NCI-H446 (cell line): ENCODE results near the gene EXOC8.
"Not testable (repeated sequence)": the region's sequence is repeated elsewhere in the genome, so short reads cannot be mapped to it uniquely, and the experiment has no call there.

Experiments used
- DNase-seq, 2 experiments: peaks; one replicate each; lab custom pipeline; 2025; lab: John Stamatoyannopoulos, UW

EXOC8 gene

GRCh38 chr1:231351816-231352215 lies 14.2 kb upstream of the EXOC8 start:
- DNase-seq, result no peak

- not testable (repeated sequence) for DNase-seq
These were observed 11.2 kb upstream of the EXOC8 start for GRCh38 chr1:231348856-231349255.

GRCh38 chr1:231348442-231348841 lies 10.8 kb upstream of the EXOC8 start:
- DNase-seq, result no peak

- no peak for DNase-seq
These were observed 10.3 kb upstream of the EXOC8 start for GRCh38 chr1:231347961-231348360.

GRCh38 chr1:231340328-231341013 lies 2.8 kb upstream of the EXOC8 start:
- DNase-seq, result no peak

- no peak for DNase-seq
These were observed 847 bp upstream of the EXOC8 start, which contains the start of gene SPRTN for GRCh38 chr1:231338270-231339128. Gene SPRTN (plus strand): TSS chr1:231338293. CDS start chr1:231338384, 91 bp downstream.

- no peak for DNase-seq
These were observed 595 bp downstream of the EXOC8 start for GRCh38 chr1:231337043-231337471.

GRCh38 chr1:231335663-231336602 lies 1.7 kb downstream of the EXOC8 start:
- no peak for DNase-seq

GRCh38 chr1:231334952-231335351 lies 2.7 kb downstream of the EXOC8 start:
- no peak for DNase-seq

- no peak for DNase-seq
These were observed 3.5 kb downstream of the EXOC8 start for GRCh38 chr1:231334079-231334666.

GRCh38 chr1:231332761-231333160 lies 4.9 kb downstream of the EXOC8 start:
- DNase-seq, result no peak

GRCh38 chr1:231329483-231329882 lies 8.2 kb downstream of the EXOC8 start:
- DNase-seq, result no peak

GRCh38 chr1:231327617-231328016 lies 10.0 kb downstream of the EXOC8 start:
- DNase-seq, result no peak

- no peak for DNase-seq
These were observed 11.4 kb downstream of the EXOC8 start for GRCh38 chr1:231326248-231326647.

GRCh38 chr1:231324660-231325059 lies 13.0 kb downstream of the EXOC8 start:
- no peak for DNase-seq

- DNase-seq, result no peak
These were observed 14.6 kb downstream of the EXOC8 start for GRCh38 chr1:231322880-231323530.

GRCh38 chr1:231319080-231319479 lies 18.6 kb downstream of the EXOC8 start:
- no peak for DNase-seq

GRCh38 chr1:231318568-231318967 lies 19.1 kb downstream of the EXOC8 start:
- no peak for DNase-seq

- no peak for DNase-seq
These were observed 19.7 kb downstream of the EXOC8 start for GRCh38 chr1:231318015-231318355.

GRCh38 chr1:231317306-231318014 lies 20.2 kb downstream of the EXOC8 start:
- DNase-seq, result no peak

- peak; percentile 4 to 41 for DNase-seq
These were observed 21.8 kb downstream of the EXOC8 start for GRCh38 chr1:231315887-231316286.
